Stimulated activated CD4-positive, alpha-beta T cell treated with anti-CD3 and anti-CD28 coated beads, TNF-alpha, amount 100 ng/mL, for 1 hour (primary cell): ENCODE data around the gene KIF1B.
"Not testable (repeated sequence)": the region's sequence is repeated elsewhere in the genome, so short reads cannot be mapped to it uniquely, and the experiment has no call there.

Experiments used
- DNase-seq, 3 donors: peaks; one replicate each; pipeline ENCODE4 v3.0.0-alpha.2; 2020; ENCODE audit warnings: low read depth in 3 of 3, low spot score in 1 of 3

Gene KIF1B

DNA sequence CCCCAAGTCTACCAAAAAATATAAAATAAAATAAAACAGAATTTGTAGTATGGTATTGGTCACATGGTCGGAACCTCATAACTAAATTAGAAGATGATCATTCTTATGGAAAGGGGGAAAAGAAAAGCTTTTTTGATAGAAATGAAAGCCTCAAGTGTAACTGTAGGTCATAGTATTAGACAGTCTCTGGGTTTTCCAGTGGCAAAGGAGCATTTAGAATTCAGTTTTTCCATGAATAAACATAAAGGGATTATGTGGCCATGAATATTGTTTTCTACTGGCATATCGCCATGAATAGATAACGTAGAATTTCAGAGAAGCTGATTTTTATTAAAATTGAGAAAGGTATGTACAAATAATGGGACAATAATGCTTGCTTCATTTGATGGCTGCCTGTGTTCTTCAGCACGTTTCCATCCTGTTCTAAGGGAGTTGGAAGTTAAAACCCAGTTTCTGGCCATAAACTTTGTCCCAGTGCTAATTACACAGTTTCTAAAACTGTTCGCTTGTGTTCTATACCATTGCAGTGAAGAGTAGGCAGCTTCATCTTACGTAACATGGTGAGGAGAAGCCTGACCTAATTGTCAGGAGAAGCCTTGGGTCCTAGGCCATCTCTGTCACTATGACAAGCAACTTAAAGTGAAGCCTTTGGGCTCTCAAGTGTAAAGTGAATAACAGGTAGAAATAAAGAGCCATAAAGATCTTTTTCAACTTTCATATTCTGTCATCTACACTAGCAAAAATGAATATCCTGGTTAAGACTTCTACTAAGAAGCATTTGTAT is 118.0 kb downstream of the KIF1B start:
- DNase-seq = no peak

DNA sequence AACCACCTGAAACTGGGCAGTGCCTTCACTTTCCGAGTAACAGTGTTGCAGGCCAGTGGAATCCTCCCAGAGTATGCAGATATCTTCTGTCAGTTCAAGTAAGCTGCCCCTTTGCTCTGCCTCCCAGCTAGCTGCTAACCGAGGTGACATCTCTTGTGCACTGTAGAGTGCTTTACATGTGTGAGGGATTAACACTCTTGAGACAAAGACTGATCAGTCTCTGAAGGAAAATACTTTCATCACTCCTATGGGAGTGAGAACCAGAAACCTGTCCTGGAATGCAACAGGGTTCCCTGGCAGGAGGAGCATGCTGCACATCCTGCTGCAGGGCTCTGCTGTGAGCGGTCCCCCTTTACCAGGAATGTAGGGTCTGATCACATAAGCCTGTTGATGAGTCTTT is 127.1 kb downstream of the KIF1B start:
- no peak for DNase-seq

GRCh38 chr1:10338047-10338446 is 127.7 kb downstream of the KIF1B start:
- no peak for DNase-seq

- no peak for DNase-seq
Measured at GRCh38 chr1:10338611-10339010, 128.2 kb downstream of the KIF1B start.

DNA sequence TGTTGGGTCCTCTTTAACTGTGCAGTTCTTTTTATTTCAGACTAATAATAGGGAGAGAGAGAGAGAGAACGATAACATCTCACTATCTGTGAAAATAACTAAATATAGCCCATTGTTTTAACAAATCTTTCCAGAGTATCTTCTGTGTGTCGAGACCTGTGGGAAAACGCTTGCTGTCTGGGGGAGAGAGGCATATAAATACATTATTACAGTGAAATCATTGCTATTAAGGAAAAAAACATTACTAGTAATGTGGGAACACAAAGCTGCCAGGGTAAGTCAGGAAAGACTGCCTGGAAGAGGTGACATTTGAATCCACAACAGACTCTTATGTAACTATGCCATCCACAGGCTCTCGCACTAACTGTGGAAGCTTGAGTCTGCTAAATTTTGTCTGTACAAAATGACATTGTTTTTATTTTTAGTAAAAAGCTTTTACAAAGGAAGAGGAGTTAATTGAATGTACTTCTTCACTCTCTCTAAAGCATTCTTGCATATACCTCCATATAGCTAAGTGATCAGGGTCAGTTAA is 128.7 kb downstream of the KIF1B start:
- no peak for DNase-seq

- DNase-seq = no peak
Measured at GRCh38 chr1:10339815-10340214, 129.4 kb downstream of the KIF1B start.

GRCh38 chr1:10340930-10341590 is 130.7 kb downstream of the KIF1B start:
- DNase-seq = no peak

GRCh38 chr1:10347109-10347508 is 136.7 kb downstream of the KIF1B start:
- DNase-seq = no peak

GRCh38 chr1:10353282-10353681 is 142.9 kb downstream of the KIF1B start:
- no peak for DNase-seq

GRCh38 chr1:10353693-10354092 is 143.3 kb downstream of the KIF1B start:
- DNase-seq = no peak

GRCh38 chr1:10360045-10360444 is 149.7 kb downstream of the KIF1B start:
- DNase-seq = no peak

- no peak for DNase-seq
Measured at GRCh38 chr1:10361515-10361914, 151.1 kb downstream of the KIF1B start.

DNA sequence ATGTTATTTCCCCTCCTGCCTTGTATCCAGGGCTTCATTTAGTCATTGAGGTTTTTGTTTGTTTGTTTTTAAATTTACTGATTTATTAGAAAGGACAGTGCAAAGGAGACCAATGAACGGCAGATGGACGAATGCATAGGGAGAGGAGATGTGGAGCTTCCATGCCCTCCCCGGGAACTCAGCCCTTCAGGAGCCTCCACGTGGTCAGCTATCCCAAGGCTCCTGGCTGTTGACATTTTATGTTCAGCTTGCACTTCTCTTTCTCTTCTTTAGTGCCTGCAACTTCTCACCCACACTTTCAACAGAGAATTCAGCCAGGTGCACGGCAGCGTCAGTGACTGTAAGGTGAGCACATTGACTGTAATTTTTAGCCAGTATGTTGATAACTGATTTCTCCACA is 157.8 kb downstream of the KIF1B start:
- DNase-seq = no peak

DNA sequence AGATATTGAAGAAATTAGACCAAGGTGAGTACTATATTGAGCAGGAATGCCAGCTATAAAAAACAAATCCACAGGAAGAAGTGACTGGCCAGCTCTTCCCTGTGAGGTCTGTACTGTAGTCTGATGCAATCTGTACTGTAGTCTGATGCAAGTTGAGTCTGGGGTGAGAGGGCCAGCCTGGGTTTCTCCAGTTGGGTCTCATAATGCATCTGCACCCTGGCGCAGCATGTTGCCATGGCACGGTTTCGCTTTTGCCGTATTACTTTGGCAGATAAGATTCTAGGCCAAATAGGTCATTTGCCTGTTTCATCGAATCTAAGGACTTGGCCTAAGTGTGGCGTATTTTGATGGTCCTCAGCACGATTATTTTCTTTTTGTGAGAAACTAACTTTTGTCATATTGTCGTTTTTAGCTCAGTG is 164.1 kb downstream of the KIF1B start:
- no peak for DNase-seq

DNA sequence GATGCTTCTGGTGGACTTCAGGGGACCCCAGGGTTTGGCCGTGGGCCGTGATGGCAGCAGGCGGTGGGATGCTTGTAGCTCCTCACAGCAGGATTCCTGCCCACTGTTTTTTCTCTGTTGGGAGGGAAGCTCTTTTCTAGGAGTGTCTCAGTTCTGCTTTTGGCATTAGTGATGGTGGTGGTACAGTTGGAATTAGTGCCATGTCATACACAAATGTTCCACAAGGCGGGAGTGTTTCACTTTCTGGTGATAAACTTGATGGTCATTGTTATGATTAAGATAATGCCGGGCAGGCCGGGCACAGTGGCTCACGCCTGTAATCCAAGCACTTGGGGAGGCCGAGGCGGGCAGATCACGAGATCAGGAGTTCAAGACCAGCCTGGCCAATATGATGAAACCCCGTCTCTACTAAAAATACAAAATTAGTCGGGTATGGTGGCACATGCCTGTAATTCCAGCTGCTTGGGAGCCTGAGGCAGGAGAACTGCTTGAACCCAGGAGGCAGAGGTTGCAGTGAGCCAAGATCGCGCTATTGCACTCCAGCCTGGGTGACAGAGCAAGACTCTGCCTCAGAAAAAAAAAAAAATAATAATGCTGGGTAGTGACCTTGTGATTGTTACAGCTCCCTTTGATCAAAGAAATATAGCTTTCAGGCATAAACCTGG is 167.1 kb downstream of the KIF1B start:
- not testable (repeated sequence) for DNase-seq

GRCh38 chr1:10378081-10378841 is 167.9 kb downstream of the KIF1B start:
- DNase-seq = no peak

DNA sequence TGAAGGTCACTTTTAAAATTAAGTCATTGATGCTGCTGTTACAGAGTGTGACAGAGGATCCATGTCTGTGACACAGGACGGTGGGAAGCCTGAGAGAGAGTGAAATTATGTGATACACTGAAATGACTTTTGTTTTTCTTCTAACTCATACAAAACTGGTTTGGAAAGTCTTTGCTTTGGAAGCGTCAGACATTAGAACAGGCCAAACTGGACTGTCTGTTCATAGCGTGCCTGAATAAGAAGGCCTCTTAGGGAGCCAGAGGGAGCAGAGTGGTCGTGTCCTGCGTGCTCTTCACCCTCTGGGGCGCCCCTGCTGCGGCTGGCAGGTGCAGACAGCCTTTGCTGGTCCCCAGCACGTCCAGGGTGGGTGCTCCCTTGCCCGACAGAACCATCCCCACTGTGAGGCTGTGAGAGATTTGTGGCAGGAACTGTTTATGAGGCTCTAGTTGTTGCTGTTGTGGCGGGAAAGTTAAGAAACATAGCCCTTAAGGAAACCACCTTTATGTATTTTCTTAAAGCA is 168.8 kb downstream of the KIF1B start:
- DNase-seq = no peak

GRCh38 chr1:10379676-10380075 is 169.3 kb downstream of the KIF1B start:
- DNase-seq = no peak

- no peak for DNase-seq
Measured at GRCh38 chr1:10380594-10381275, 170.4 kb downstream of the KIF1B start.

- DNase-seq = no peak
Measured at GRCh38 chr1:10383630-10384029, 173.3 kb downstream of the KIF1B start.
